GM23338 (cell line): Measurements from ENCODE around the gene LRP1B. TPM values are rescaled to one million over a fixed set of nuclear protein-coding genes. Genes with fewer than 3 reads are reported as not detected.

ENCODE experiments used
- ATAC-seq: fragments of 200-7000 bp; cut with Tn5 transposase; 3 replicates; pipeline ENCODE4 v1.9.1; 2020
- DNase-seq: peaks from one replicate; pipeline ENCODE4 v3.0.0-alpha.2; 2015; ENCODE audit warnings: low spot score
- H2AFZ ChIP-seq: fragments of 200-600 bp; sonication (generic); 2 replicates; pipeline ENCODE4 v1.8.0; 2016; ENCODE audit warnings: antibody characterized with exemption, mild to moderate bottlenecking, moderate library complexity
- H3F3A ChIP-seq: fragments of 200-600 bp; sonication (generic); replicated peaks from 2 replicates; pipeline ENCODE4 v1.8.0; 2017; ENCODE audit warnings: antibody characterized with exemption, mixed run types, low read depth
- H3K27ac ChIP-seq: fragments of 200-600 bp; sonication (generic); 2 replicates; pipeline ENCODE4 v1.6.1; 2016; ENCODE audit warnings: low read depth
- H3K27me3 ChIP-seq: fragments of 200-600 bp; sonication (generic); 2 replicates; pipeline ENCODE4 v1.8.0; 2016; ENCODE audit warnings: mild to moderate bottlenecking, mixed run types, moderate library complexity; ENCODE audit not compliant: insufficient read depth
- H3K36me3 ChIP-seq: fragments of 200-600 bp; sonication (generic); 2 replicates; pipeline ENCODE4 v1.8.0; 2016; ENCODE audit warnings: mild to moderate bottlenecking; ENCODE audit not compliant: insufficient read depth
- H3K4me1 ChIP-seq: fragments of 200-600 bp; sonication (generic); 2 replicates; pipeline ENCODE4 v1.8.0; 2016; ENCODE audit warnings: mild to moderate bottlenecking, moderate library complexity; ENCODE audit not compliant: insufficient read depth
- H3K4me2 ChIP-seq: fragments of 200-600 bp; sonication (generic); 2 replicates; pipeline ENCODE4 v1.7.1; 2017; ENCODE audit warnings: mixed run types
- H3K4me3 ChIP-seq: fragments of 200-600 bp; sonication (generic); 2 replicates; pipeline ENCODE4 v1.6.1; 2016; ENCODE audit warnings: mixed run types
- H3K79me2 ChIP-seq: fragments of 200-600 bp; sonication (generic); replicated peaks from 2 replicates; pipeline ENCODE4 v1.8.0; 2017; ENCODE audit warnings: mild to moderate bottlenecking; ENCODE audit not compliant: insufficient read depth
- H3K9me2 ChIP-seq: fragments of 200-600 bp; sonication (generic); 2 replicates; pipeline ENCODE4 v1.8.0; 2017; ENCODE audit not compliant: insufficient read depth
- H4K20me1 ChIP-seq: fragments of 200-600 bp; sonication (generic); replicated peaks from 2 replicates; pipeline ENCODE4 v1.8.0; 2017; ENCODE audit warnings: mild to moderate bottlenecking; ENCODE audit not compliant: insufficient read depth
- H3K27ac Mint-ChIP-seq: 2 replicates; pipeline ENCODE4 v1.8.0; 2020; ENCODE audit warnings: inconsistent platforms, mild to moderate bottlenecking, moderate library complexity, mixed read lengths
- H3K27me3 Mint-ChIP-seq: 3 replicates; pipeline ENCODE4 v1.8.0; 2022; ENCODE audit warnings: low read depth, mild to moderate bottlenecking, moderate library complexity, mixed read lengths, inconsistent platforms; ENCODE audit not compliant: insufficient read depth, poor library complexity
- H3K36me3 Mint-ChIP-seq: 3 replicates; pipeline ENCODE4 v1.8.0; 2021; ENCODE audit warnings: low read depth, mild to moderate bottlenecking, inconsistent platforms, moderate library complexity, mixed read lengths
- H3K4me1 Mint-ChIP-seq: 3 replicates; pipeline ENCODE4 v1.8.0; 2020; ENCODE audit warnings: mild to moderate bottlenecking, inconsistent platforms, mixed read lengths
- H3K4me3 Mint-ChIP-seq: 3 replicates; pipeline ENCODE4 v1.8.0; 2021; ENCODE audit warnings: moderate library complexity, mild to moderate bottlenecking, inconsistent platforms, mixed read lengths
- H3K9me3 Mint-ChIP-seq: 3 replicates; pipeline ENCODE4 v1.8.0; 2020; ENCODE audit warnings: moderate library complexity, mild to moderate bottlenecking, inconsistent platforms, mixed read lengths
- CTCF ChIP-seq, 2 experiments: fragments of 200-600 bp in 1 of 2; sonication (generic) in 1 of 2; conservative IDR thresholded peaks; 2 replicates each; pipeline versions ENCODE4 v1.5.1 to v1.6.1; 2016 to 2017; ENCODE audit warnings: antibody characterized with exemption in 2 of 2, low read depth in 2 of 2, mild to moderate bottlenecking in 2 of 2, moderate library complexity in 1 of 2
- EZH2 ChIP-seq: fragments of 200-600 bp; sonication (generic); IDR thresholded peaks from one replicate; pipeline ENCODE4 v1.8.0; 2017; ENCODE audit warnings: antibody characterized with exemption, mild to moderate bottlenecking, low read depth; ENCODE audit not compliant: unreplicated experiment
- EZH2phosphoT487 ChIP-seq: fragments of 200-600 bp; sonication (generic); IDR thresholded peaks from one replicate; pipeline ENCODE4 v1.8.1; 2018; ENCODE audit warnings: antibody characterized with exemption; ENCODE audit not compliant: unreplicated experiment
- JUNB ChIP-seq: IDR thresholded peaks from one replicate; pipeline ENCODE4 v1.6.1; 2016; ENCODE audit warnings: antibody characterized with exemption; ENCODE audit not compliant: unreplicated experiment
- POLR2AphosphoS5 ChIP-seq: IDR thresholded peaks from 2 replicates; pipeline ENCODE4 v1.6.1; 2016; ENCODE audit warnings: antibody characterized with exemption, low read depth
- ZNF331 ChIP-seq: fragments of 250-450 bp; sonication (Bioruptor Pico); IDR thresholded peaks from 2 replicates; pipeline ENCODE4 v1.5.0; 2020; ENCODE audit warnings: low read depth, mild to moderate bottlenecking, moderate library complexity
- ZNF462 ChIP-seq: fragments of 250-450 bp; sonication (Bioruptor Pico); IDR thresholded peaks from 2 replicates; pipeline ENCODE4 v1.5.0; 2020; ENCODE audit warnings: mild to moderate bottlenecking, moderate library complexity
- polyA plus RNA-seq: library from polyadenylated mRNA; unstranded; fragments of >200 nt; fragmentation: Nextera tagmentation; extraction: Ambion mirVana; gene quantifications from 2 replicates; pipeline ENCODE4 v1.2.1, GENCODE V29; 2016
- total RNA-seq: library from RNA; depleted of rRNA; stranded (reverse); fragments of >200 nt; shearing (Covaris generic); gene quantifications from 2 replicates; pipeline ENCODE4 v1.2.3, GENCODE V29; 2014

The LRP1B gene
- total and polyA plus RNA-seq, 2 experiments from 2014 or later = 0.15 to 0.97 TPM

DNA sequence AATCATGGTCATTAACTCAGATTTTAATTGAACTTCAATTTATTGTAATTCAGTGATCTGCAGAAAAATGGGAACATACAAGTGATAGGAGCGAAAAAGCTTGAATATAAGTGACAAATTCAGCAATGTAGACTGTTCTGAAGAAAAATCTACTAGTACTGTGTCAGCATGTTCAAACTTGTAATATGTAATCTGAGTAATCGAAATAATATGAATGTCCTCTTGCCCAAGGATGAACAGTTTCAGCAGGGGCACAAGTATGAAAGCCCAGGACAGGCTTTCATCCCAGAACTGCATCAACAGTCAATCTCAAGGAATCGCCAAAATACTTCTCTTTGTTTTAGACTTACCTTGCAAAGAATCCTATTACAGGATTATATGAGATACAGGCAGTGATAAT is 1110.5 kb downstream of the LRP1B start:
- Mint-ChIP-seq H3K27ac (no peak overlapping the region), H3K4me1 (no peaks in the 10 kb centered on the region), H3K27me3 (no peaks in the 10 kb centered on the region), H3K9me3 (no peaks in the 10 kb centered on the region; the same call in 2 of the 3 replicates), H3K36me3 (no peaks in the 10 kb centered on the region), H3K4me3 (no peak overlapping the region)
- H3K79me2 ChIP-seq = no peaks in the 10 kb centered on the region
- no peak for ATAC-seq
- no peak for DNase-seq
- TF ChIP-seq CTCF (conservative IDR thresholded peaks at IDR 0.05; ENCODE audit: low read depth in 2 of 2) (no peak), EZH2 (no peak), POLR2AphosphoS5 (no peak), JUNB (no peak)
- no peaks in the 10 kb centered on the region for H4K20me1 ChIP-seq
- H3F3A ChIP-seq = no peaks in the 10 kb centered on the region
- H2AFZ ChIP-seq = no peak overlapping the region
- H3K4me2 ChIP-seq = no peak overlapping the region
- no peak overlapping the region for H3K4me3 ChIP-seq
- no peaks in the 10 kb centered on the region for H3K4me1 ChIP-seq
- H3K27me3 ChIP-seq = no peaks in the 10 kb centered on the region
- H3K9me2 ChIP-seq = no peaks in the 10 kb centered on the region
- H3K36me3 ChIP-seq = no peaks in the 10 kb centered on the region
- no peak overlapping the region for H3K27ac ChIP-seq

DNA sequence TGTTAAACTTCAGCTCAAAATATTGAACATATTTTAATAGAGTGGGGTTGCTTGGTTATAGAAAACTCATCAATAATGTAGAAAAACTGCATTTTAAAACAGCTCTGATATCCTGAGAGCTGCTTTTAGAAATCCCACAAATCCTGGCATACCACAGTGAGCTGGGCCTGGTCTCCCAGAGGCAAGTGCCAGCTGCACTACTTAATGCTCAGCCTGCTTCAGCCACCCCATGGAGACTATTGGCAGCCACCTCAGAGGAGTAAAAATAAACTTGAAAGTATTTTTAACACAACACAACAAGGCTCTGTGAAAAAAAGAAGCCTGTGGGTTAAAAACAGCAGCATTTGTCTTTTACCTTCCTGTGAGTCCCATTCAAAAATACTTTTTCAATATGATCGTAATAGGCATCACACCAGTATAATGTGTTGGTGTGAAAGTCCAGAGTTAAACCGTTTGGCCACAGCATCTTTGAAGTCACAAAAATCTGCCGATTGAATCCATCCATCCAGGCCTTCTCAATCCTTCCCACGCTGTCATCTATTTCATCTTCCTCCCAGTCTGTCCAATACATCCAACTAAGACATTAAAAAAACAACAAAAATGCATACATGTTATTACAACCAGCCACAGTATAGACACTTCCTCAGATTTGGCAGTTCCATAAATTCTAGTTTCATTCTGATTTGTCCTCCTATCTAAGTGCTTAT is 1115.3 kb downstream of the LRP1B start:
- ATAC-seq (peak; percentile 88), DNase-seq (peak; percentile 45)
- H3F3A ChIP-seq = no peaks in the 10 kb centered on the region
- H3K4me1 ChIP-seq = no peaks in the 10 kb centered on the region
- no peak overlapping the region for H3K27ac ChIP-seq
- H3K79me2 ChIP-seq = no peaks in the 10 kb centered on the region
- Mint-ChIP-seq H3K27me3 (no peaks in the 10 kb centered on the region), H3K9me3 (no peaks in the 10 kb centered on the region), H3K36me3 (no peaks in the 10 kb centered on the region), H3K4me3 (no peak overlapping the region), H3K4me1 (peaks cover 4% of the 10 kb centered on the region; the same call in 2 of the 3 replicates), H3K27ac (peak overlapping the region; percentile 18; the same call in 1 of the 2 replicates)
- TF ChIP-seq ZNF462 (CRISPR knock-in tag) (no peak), EZH2 (no peak), JUNB (no peak), EZH2phosphoT487 (no peak), POLR2AphosphoS5 (no peak), ZNF331 (no peak)
- H3K4me3 ChIP-seq = no peak overlapping the region
- H2AFZ ChIP-seq = 0 out of 2 replicates have a peak overlapping the region, but pooled peaks have one; percentile 8
- H3K36me3 ChIP-seq = no peaks in the 10 kb centered on the region
- H3K9me2 ChIP-seq = no peaks in the 10 kb centered on the region
- no peaks in the 10 kb centered on the region for H4K20me1 ChIP-seq
- H3K27me3 ChIP-seq = no peaks in the 10 kb centered on the region
- H3K4me2 ChIP-seq = no peak overlapping the region
